ENCODE results near the gene NDUFS5.

DNA sequence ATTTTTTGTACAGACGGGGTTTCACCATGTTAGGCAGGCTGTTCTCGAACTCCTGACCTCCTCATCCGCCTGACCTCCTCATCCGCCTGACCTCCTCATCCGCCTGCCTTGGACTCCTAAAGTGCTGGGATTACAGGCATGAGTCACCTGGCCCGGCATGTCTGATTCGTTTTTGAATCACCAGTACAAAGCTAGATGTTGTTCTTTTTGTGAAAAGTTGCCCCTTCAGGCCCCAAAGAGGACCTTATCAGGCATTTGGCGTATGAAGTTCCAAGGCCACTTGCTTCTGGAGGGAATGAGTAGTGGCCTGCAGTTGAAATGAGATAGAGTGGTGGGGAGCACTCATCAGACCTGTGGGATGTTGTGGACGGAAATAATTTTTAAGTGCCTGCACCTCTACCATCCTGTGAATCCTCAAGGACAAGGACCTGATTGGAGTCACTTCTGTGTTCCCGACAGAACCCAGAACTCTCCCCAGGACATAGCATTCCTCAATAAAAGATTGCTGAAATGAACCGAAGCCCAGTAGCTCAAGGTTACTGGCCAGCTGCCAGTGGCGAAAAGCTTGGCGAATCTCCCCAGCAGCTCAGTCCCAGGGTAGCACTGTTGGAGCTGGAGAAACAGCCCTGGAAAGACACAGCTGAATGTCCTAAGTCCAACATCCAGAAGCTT lies 50.1 kb downstream of the NDUFS5 start:
- no peak for TF ChIP-seq CTCF (IDR thresholded peaks at IDR 0.05)
- TF ChIP-seq POLR2AphosphoS5 (IDR thresholded peaks at IDR 0.05): peak in 1 of 3 donors; percentile 12
- no peak for TF ChIP-seq POLR2A (IDR thresholded peaks at IDR 0.05)

Data from breast epithelium (tissue), 3 donors.